GM19193 (cell line): ENCODE measurements around the gene UNC5A.

Experiments
- POLR2A ChIP-seq: IDR thresholded peaks from 4 replicates; pipeline ENCODE4 v1.6.1; 2011; ENCODE audit not compliant: insufficient read depth, insufficient read length; ENCODE audit errors: extremely low read depth

Gene UNC5A

GRCh38 chr5:176863041-176863764 lies 52.8 kb downstream of the UNC5A start:
- no peak for TF ChIP-seq POLR2A

DNA sequence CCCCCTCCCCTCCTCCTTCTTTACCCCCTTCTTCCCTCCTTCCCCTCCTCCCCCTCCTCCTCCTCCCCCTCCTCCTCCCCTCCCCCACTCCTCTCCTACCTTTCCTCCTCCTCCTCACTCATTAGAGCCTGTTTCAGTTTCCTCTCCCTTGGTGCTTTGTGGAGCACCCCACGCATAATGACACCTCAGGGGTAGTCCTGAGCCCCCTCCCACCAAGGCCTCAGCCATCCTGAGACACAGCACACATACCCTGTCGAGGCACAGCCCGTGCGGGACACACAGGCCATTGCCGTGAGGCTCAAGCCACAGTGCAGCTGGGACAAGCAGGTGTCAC lies 53.4 kb downstream of the UNC5A start:
- TF ChIP-seq POLR2A: no peak

- no peak for TF ChIP-seq POLR2A
Observed at GRCh38 chr5:176864755-176865154, 54.4 kb downstream of the UNC5A start.

DNA sequence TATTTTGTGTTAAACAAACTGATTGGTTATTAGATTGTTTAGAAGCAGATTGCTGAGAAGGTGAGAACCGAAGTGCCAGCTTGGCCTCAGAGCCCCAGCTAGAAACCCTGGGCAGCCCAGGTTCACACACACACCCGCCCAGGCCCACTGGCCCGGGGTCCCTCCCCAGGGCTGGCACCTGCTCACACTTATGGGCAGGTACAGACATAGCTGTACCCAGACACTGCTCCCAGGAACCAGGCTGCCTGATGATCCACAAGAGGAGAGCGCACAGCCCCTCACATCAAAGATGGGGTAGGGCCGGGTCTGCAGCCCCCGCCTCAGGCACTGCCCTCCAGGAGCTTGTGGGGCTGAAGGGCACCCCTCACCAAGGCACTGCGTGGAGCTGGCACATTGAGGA lies 55.6 kb downstream of the UNC5A start:
- TF ChIP-seq POLR2A: no peak

DNA sequence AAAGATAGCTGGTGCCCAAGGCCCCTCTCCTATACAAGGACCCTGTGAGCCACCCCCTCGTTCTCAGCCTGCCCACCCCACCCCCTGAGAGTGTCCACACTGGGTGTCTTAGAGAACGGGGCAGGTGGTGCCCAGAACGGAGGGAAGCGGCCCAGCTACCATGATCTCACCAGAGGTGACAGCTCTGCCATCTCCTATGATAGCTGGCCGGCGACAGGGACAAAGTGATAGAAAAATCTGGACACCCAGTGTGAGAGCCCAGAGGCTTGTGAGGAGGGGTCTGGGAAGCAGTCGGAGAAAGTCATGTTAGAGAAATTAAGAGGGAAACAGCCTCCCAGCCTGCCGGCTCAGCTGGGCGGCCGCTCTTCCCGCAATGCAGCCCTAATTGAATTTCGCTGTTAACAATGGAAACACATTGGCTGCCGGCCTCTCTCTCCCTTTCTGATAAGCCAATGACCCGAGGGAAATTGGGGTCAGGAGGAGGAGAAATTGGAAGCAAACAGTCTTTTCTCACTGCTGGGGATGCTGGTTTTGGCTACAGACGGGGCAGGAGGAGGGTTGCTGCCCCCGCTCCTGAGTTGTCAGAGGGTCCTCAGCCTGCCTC lies 56.5 kb downstream of the UNC5A start:
- TF ChIP-seq POLR2A: no peak

DNA sequence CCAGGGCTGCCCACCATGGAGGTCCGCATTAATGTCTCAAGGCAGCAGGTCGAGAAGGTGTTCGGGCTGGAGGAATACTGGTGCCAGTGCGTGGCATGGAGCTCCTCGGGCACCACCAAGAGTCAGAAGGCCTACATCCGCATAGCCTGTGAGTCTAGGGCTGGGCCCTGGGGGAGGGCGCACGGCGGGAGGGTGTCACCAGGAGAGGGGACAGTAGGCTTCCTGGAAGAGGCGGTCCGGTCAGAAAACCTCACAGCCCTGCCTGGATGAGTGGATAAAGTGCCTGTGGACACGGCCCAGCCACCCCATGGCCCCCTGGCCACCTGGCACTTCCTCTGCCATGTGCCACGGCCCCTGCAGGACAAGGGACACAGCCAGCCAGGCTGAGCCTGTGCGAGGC lies 57.8 kb downstream of the UNC5A start:
- no peak for TF ChIP-seq POLR2A

- no peak for TF ChIP-seq POLR2A
Observed at GRCh38 chr5:176868731-176869130, 58.4 kb downstream of the UNC5A start.

GRCh38 chr5:176869501-176870109 lies 59.2 kb downstream of the UNC5A start:
- no peak for TF ChIP-seq POLR2A

DNA sequence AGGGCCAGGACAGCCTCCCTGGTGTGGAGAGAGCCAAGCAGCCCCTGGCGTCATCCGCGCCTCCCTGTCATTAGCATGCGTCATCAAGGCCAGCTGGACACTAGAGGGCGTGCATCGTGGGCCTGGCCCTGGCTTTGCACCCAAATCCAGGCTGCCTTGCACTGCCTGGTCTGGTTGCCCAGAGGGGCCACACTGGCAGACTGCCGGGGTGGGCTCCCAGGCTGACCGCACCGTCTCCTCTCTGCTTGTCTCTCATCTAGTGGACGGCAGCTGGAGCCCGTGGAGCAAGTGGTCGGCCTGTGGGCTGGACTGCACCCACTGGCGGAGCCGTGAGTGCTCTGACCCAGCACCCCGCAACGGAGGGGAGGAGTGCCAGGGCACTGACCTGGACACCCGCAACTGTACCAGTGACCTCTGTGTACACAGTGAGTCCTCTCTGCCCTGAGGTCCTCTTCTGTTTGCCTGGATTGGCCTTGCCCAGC lies 59.8 kb downstream of the UNC5A start:
- TF ChIP-seq POLR2A: no peak

DNA sequence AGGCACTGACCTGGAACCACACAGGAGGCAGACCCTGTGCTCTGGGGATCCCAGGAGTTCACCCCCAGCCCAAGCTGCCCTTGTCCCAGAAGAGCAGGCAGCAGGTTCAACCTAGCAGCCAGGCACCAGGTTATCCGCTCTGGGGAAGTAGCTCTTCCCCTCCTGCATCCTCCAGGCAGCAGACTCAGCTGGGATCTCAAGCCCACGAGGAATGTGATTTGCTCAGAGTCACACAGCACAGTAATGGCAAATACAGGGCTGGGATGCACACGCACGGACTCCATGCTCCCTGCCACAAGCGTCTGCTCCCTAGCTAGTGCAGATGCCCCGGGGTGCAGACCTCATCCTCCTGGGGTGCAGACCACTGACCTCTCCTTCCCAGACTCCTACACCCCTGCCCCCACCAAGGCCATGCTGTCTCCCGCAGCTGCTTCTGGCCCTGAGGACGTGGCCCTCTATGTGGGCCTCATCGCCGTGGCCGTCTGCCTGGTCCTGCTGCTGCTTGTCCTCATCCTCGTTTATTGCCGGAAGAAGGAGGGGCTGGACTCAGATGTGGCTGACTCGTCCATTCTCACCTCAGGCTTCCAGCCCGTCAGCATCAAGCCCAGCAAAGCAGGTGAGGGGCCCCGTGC lies 63.3 kb downstream of the UNC5A start:
- TF ChIP-seq POLR2A: no peak

- no peak for TF ChIP-seq POLR2A
Observed at GRCh38 chr5:176874198-176874780, 63.9 kb downstream of the UNC5A start.

GRCh38 chr5:176875014-176875550 lies 64.7 kb downstream of the UNC5A start:
- TF ChIP-seq POLR2A: no peak

GRCh38 chr5:176875783-176876505 lies 65.6 kb downstream of the UNC5A start:
- no peak for TF ChIP-seq POLR2A

GRCh38 chr5:176876506-176877431 lies 66.4 kb downstream of the UNC5A start:
- TF ChIP-seq POLR2A: no peak

DNA sequence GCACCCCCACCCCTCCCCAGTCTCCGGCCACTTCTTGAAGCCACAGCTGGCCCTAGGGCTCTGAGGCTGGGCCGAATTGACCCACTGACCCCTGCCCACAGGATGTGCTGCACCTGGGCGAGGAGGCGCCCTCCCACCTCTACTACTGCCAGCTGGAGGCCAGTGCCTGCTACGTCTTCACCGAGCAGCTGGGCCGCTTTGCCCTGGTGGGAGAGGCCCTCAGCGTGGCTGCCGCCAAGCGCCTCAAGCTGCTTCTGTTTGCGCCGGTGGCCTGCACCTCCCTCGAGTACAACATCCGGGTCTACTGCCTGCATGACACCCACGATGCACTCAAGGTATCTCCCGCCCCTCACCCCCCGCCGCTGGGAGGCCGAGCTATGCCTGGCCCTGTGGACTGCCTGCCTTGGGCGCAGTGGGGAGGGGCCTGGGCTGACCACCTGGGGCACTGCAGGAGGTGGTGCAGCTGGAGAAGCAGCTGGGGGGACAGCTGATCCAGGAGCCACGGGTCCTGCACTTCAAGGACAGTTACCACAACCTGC lies 67.5 kb downstream of the UNC5A start:
- TF ChIP-seq POLR2A: no peak
